NCI-H460 (cell line): Measurements from ENCODE around the gene NR3C2. TPM values are rescaled to one million over a fixed set of nuclear protein-coding genes. Genes with fewer than 3 reads are reported as not detected.

Source experiments
- DNase-seq: peaks from one replicate; pipeline ENCODE4 v3.0.0-alpha.2; 2016; ENCODE audit warnings: low read depth; ENCODE audit errors: extremely low read depth
- total RNA-seq: library from RNA; depleted of rRNA; stranded (reverse); fragments of >200 nt; shearing (Covaris generic); gene quantifications from 2 replicates; pipeline ENCODE4 v1.2.3, GENCODE V29; 2014

The NR3C2 gene
- total RNA-seq, 1 experiment from 2014 or later = 0.15 TPM

DNA sequence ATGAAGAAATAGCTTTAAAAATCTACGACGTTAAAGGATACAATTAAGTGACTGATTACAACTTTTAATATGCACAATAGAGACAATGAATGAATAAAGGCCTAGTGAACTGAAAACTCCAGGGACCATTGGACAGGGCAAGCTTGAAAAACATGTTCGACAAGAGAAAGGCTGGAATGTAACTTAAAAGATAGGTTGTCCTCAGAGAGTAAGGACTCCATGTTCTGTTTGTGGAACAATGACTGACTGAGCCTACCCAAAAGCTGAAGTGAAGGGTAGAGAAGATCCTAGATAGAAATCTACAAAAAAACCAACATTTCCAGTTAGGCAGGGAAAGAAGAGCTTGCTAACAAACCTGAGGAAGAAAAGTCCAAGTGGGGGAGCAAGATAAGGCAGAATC lies 173.4 kb downstream of the NR3C2 start:
- DNase-seq = no peak

DNA sequence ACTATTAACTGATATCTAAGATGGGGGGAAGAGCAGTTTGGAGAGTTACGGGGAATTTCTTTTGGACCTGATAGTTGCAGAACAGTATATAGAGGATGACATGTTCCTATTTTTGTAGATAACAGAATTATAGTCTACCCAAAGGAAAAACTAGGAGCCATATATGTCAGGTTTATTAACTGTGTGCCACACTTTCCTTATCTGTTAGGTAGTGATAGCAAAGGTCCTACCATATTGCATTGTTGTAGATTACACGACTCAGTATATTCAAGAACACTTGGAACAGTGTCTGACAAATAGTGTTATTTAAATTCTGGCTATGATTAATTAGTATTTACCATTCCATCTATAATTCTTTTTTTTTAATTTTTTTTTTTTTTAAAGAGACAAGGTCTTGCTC lies 175.3 kb downstream of the NR3C2 start:
- DNase-seq = no peak

DNA sequence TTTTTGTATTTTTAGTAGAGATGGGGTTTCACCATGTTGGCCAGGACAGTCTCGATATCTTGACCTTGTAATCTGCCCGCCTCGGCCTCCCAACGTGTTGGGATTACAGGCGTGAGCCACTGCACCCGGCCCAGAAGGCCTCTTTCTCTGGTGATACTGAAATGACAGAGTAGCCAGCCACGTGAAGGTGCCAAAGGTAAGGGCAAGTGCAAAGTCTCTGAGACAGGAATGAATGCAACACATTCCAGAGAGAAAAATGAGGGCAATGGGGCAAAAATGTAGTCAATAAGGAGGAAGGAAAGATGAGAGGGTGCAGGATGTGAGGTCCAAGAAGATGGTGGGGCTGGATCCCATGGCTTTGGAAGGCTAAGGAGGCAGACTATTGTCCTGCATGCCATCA lies 176.0 kb downstream of the NR3C2 start:
- no peak for DNase-seq

DNA sequence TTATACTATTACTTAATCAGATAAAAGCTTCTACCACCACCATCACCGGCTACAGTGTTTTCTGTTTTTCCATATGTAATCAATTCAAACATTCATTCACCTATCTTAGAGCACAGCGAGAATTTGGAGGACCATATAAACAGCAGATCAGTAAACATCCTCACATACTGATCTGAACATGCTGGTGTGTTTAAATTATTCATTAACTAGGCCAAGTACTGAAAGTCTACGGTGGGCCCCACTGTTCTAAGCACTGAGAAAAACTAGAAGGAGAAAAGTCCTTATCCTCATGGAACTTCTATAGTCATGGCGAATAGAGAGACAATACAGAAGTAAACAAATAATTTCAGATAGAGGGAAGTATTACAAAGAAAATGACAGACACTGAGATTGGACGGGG lies 176.6 kb downstream of the NR3C2 start:
- no peak for DNase-seq

DNA sequence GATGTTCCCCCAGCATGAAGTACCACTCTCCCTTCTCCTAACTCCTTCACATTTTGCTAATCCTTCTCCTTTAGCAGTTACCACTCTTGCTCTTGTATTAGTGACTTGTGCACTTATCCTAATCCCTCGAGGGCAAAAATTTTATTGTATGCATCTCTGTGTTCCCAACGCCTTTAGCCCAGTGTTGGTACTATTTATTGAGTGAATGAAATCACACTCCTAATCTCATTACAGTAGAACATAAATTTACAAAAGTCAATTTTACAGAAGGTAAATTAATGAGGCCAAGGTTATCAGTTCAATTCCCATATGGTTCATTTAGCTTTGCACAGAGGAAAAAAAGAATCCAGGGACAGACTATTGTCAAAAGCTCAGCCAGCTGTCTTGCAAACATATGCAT lies 178.4 kb downstream of the NR3C2 start:
- no peak for DNase-seq

DNA sequence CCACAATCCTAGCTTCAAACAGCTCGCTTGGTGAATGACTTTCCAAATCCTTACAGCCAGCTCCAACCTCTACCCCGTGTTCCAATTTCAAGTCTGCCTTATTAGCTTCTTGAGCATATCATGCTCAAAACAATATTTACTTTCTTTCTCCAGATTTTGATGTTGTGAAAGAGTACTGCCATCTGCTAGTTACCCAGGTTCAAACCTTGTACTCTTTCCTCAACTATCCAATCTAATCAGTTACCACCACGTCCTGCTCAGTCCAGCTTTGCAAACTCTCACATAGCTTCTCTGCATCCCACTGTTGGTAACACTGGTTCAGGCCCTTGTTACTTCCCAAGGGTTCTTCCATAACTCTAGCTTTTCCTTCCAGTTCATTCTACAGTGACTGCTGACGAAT lies 179.1 kb downstream of the NR3C2 start:
- no peak for DNase-seq

DNA sequence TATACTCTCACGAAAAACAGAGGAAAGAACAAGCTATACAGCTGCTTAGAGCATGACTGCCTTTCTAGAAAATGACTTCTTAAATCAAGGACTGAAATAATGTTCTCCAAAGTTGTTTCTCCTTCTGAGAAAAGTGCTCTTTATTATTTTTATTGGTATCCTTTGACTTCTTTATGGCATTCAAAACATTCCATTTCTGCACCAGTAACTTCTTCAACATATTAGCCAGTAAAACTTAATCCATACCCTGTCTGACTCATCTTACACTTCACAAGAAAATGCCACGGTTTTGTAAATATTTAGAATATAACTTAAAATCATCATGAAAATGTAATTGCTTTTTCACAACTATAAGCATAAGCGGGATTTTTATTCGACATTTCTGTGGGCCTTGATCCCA lies 180.4 kb downstream of the NR3C2 start:
- DNase-seq = no peak

DNA sequence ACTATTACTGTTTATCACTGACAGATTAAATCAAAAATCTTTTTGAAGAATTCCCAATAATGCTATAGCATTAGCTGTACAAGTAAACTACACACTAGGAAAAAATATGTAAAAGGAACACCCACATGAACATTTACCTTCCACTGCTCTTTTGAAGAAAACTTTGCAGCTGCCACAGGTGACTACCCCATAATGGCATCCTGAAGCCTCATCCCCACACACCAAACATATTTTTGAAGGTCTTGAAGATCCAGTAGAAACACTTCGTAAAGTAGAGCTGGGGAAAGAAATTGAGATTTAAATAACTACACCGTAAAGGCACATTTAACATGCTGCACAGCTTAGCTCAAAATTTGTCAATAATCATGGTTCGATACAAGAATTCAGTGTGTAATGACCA lies 182.4 kb downstream of the NR3C2 start:
- no peak for DNase-seq

DNA sequence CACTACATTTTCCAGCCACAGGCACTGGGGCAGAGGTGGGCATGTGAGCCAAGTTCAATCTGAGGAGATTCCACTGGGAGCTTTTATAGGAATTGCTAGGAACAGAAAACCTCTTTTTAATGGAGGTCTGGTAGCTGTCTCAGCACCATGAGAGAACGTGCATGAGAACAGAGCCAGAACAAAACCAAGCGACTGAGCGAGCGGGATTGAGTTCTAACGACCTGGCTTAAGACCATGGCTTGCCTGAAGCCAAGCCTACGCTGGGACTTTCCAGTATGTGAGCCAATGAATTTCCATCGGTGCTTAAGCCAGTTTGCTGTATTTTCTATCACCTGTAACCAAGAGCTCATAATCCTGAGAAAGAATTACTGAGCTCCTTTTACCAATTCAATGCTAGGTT lies 183.7 kb downstream of the NR3C2 start:
- DNase-seq = no peak

DNA sequence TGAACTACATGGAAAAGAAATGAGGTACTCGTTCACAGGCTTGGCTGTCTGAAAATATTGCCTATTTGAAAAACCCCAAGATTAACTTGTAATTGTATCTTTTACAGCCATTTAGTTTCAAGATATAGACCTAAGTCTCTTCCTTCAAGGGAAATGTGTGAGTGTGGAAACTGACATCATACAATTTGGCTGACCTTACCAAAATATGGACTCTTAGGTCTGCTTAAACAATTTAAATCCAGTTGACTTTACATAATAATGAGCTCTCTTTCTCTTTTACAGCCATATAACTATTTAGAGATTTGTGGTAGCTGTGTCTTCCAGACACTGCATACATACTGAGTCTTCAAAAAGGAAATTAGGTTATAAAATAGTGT lies 186.9 kb downstream of the NR3C2 start:
- DNase-seq = no peak

DNA sequence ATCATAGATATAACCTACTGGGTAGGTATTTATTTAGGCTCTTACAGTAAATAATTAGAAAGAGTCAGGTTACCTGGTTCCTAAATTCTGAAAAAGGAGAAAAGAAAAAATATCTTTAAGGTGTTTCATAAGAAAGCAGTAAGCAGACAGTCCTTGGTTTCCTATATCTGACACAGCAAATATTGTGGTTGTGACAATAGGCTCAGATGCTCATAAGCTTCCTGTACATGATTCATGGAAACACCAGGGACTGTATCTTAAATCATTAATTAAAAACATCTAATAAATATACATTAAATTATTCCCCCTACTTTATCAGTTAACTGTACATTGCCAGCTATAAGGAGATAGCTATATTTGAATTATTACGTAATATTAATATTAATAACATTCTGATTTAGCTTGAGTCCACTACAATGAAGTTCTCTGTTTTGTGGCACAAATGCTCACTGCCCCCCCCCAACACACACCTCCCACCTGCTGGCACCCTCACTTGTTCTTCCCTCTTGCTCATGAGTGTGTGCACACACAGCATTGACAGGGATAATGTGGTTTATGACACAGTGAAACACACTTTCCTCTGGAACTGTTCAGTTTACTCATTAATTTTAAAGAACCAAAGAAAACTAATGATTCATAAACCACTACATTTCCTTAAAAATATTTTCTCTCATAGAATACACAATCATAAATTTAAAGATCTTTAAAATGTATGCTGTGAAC lies 187.4 kb downstream of the NR3C2 start:
- DNase-seq = no peak

DNA sequence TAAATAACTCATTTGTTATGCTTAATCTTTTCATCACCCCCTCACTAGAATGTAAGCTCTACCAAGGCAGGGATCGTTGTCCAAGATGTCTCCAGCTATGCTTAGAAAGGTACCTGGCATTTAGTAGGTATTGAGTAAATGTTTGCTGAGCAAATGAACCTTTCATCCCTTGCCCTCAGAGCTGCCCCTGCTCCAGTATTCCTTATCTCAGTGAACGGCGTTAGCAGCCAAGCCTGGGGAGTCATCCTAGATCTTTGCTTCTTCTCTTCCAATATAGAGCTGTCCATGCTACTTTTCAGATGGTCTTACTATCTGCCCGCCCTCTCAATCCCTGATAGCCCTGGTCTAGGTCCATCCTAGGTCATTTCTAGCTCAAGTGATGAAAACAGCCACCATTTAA lies 188.4 kb downstream of the NR3C2 start:
- DNase-seq = no peak

DNA sequence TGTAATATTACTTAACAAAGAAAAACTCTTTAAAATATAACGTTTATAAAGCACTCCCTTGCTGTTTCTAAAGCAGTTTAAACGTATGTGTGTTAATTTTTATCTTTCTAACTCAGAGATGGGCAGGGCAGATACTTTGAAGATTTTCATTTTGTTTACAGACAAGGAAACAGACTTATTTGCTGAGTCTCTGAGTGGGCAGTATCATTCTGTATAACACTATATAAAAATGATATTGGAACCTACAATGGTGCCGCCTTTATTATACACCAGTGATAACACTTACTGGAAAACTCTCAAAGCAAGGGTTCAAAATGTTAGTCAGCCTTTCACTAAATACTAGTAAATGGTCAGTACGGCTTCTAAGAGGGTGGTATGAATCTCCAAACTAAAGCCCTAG lies 193.4 kb downstream of the NR3C2 start:
- DNase-seq = no peak

DNA sequence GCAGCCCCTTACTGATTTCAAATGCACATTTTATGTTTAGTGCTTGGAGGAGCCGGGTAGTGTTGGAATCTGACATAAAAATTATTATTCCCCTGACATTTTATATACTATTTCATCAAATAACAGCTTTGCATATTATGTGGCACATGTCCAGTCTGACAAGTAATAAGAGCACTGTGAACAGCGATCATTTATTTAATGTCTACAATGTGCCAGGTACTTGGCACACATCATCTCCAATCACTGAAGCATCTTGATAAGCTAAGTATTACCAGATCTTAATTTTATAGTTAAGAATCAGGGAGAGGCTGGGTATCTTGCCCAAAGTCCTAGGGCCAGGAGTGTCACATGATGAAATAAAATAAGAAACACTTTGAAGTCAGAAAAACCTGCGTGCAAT lies 197.2 kb downstream of the NR3C2 start:
- no peak for DNase-seq

DNA sequence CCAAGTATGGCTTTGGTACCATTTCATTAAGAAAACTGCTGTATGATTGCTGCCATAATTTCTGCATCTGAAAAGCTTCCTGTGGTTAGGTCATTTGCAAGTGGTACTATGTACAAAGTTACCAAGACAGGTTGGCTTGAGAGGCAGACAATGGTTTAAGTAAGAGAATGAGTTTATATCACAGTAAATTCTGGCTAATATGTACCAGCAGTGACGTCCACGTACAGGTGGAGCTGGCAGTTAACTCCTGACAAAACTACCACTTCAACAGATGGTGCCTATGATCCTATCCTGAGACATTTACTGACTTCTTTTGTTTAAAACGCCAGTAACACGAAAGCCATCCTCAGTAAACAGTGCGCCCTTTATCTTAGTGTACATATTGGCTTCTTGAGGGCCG lies 198.4 kb downstream of the NR3C2 start:
- DNase-seq = no peak

DNA sequence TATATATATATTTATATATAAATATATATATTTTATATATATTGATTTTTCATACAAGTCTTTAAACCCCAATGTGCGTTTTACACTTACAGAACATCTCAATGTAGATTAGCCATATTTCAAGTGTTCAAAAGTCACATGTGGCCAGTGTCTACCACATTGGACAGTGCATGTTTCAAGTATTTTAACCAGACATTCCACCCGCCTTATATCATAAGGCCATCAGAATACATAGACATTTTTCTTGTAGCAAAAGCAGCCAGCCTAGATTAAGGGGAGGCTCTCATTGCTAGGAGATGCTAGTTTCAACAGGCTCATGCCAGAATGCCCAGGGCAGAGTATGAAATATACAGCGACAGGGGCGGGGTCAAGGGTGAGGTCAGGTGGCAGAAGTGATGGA lies 202.0 kb downstream of the NR3C2 start:
- no peak for DNase-seq

DNA sequence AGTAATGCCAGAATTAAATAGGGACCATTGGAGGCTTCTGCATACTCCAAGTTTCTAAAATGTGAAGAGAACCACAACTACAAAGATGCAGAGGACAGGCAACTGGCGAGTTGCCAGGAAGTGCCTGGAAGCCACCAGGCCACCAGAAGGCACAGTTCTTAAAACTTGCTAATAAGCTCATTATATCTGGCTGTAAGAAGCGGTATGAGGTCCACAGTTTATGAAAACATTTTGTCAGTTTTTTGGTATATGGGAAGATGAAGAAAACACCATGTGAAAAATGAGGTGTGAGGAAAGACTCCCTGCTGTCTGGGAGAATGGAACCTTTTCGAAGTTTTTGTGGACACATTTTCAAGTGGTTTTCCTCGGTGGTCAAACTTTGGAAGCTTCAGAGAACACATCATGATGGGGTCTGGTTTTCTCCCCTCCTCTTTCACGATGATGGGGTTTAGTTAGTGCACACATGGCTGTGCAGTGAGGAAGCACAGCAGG lies 202.7 kb downstream of the NR3C2 start:
- no peak for DNase-seq

DNA sequence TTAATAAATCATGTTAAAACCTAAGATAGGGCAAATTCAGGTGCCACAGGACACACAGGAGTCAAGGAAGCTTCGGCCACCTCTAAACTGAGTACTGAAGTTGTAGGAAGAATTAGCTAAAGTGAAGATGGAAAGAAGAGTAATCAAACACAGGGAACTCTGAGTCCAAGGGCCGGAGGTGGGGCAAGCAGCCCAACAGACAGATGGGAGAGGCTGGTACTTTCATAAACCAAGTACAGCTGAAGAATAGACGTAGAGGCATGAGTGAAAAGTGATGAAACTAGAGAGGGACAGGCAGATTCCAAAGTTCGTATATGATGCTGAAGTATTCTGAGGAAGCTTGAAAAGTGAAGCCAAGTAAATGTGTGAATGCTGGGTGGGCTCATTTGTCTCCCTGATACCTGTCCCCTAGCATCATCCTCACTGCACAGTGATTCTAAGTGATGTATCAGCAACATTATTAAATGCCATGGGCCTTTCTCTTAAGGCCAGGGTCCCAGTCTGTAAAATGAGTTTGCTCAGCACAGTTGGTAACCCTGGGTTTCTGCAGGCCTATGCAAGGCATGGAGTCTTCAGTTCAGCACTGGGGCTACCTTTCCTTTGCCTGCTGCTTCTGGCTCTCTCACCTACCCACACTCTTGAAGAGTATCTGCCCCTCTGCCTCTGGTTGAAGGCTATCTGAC lies 203.3 kb downstream of the NR3C2 start:
- no peak for DNase-seq

DNA sequence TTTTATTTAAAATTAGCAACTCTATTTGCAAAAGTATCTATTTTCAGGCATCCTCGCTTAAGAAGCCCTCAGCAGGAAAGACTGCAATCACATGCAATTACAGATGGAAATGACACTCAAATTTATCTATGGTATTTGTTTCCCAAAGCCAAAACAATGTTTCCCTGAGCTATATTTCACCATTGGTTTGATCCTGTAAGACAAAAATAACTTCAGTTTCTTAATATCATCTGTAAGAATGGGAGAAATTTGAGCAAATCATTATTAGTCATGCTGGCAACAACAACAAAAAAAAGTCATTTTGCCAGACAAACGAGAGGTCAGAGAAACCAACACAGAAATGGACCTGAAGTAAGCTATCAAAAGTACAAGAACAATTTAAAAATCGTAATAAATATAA lies 204.1 kb downstream of the NR3C2 start:
- no peak for DNase-seq

DNA sequence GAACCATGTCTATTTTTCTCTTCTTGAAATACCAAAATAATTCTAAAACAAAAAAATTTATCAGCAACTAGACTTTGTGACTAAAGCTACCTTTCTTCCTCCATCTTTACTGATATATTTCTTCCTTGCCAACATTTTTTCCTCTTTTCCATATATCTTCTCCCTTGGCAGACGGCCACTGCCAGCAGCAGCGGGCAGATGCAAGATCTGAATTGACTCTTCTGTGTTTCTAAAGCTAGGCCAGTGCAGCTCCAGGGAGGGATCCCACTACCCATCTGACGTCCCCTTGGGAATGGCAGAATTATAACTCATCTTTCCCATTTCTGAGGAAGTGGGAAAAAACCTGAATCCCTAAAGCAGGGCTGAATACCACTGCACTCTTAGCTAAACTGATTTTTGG lies 206.4 kb downstream of the NR3C2 start:
- no peak for DNase-seq

DNA sequence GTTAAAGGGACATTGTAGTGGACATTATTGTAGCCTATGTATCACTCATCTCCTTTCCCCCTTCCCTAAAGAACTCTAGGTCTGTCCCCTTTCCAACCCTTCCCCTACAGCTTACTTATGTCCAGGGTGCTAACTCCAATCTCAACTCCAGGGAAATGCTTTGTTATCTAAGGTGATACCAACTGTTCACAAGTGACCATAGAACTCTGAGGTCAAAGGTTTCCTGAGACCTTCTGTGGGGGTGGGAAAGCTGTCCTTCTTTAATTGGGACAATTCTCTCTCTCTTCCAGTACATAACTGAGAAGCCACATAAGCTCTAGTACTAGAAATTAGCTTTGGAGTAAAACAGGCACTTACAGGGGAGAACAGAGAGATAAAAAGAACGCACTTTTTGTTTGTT lies 212.4 kb downstream of the NR3C2 start:
- no peak for DNase-seq

DNA sequence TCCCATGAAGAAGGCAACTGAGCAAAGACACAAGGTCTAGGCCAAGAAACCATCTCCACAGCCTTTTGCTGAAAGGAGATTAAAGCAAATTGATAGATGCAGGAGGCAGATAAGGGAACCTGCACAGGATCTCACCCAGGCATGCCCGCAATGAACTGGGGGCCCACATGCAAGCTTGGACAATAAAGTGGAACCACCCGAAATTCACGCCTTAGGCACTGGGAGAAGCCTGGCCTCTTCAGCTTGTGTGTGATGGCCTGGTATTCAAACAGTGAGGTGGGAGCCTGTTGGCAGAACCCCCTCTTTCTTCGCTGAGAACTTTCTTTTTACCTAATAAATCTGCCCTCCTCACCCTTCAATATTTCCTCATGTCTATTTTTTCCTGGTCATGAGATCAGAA lies 213.2 kb downstream of the NR3C2 start:
- no peak for DNase-seq

DNA sequence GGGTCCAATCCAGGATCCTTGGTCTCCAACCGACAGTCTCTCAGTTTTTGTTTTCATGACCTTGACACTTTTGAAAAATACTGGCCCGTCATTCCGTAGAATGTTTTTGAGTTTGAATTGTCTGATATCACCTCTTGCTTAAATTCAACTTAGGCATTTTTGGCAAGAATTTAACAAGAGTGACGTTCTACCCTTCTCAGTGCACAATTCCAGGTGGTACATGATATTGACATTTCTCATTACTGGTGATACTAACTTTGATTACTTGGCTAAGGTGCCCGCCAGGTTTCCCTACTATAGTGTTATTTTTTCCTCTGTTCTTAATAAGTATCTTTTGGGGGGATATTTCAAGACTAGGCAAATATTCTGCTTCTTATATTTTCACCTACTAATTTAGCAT lies 215.1 kb downstream of the NR3C2 start:
- DNase-seq = no peak
